OCI-LY3 (cell line): Measurements from ENCODE around the gene CRADD.

Experiments used
- CTCF ChIP-seq: fragments of 200-600, 300-600 bp; sonication (generic); IDR thresholded peaks from 2 replicates; pipeline ENCODE4 v1.5.1; 2014; ENCODE audit warnings: antibody characterized with exemption, low read length, low read depth
- EZH2phosphoT487 ChIP-seq: fragments of 200-600 bp; shearing (Covaris generic); IDR thresholded peaks from 2 replicates; pipeline ENCODE4 v1.6.1; 2018; ENCODE audit warnings: antibody characterized with exemption, mixed run types, low read depth

DNA sequence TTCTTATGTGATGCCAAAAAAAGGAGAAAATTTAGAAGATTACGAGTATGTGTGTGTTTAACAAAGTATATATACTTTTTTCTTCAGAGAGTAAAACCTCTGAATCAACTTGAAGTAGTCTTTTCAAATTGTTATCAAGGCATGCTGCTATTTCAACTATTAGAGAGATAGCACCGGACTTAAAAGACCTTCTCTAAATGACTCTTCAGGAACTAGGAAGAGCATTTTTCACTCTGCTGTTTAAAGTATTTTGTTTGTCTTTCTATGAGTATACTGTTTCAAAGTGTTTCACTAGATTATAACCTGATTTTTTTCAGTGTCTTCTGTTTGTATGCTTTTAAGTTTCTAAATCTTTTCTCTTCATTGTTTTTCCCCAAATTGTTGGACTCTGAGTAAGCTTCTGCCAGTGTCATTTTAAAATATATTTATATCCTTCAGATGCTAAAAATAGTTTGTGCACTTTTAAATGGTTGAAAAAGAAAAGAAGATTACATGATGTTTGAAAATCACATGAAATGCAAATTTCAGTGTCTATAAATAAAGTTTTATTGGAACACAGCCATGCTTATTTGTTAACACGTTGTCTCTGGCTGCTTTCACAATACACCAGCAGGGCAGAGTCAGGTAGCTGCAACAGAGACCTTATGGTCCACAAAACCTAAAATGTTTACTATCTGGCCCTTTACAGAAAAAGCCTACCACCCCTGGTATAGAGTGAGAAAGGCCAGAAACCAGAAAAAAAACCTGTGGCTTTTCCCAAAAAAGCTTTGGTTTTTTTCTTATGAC, 21.3 kb downstream of the CRADD start:
- TF ChIP-seq CTCF = no peak
- no peak for TF ChIP-seq EZH2phosphoT487
